Natural killer cell treated with Interleukin-12 subunit alpha and Interleukin-12 subunit beta and Interleukin-15 and Interleukin-18, amount 100 ng/mL, for 72 hours (primary cell): ENCODE measurements around the gene PCDH10. TPM values are rescaled to one million over a fixed set of nuclear protein-coding genes. Genes with fewer than 3 reads are reported as not detected.

Experiments
- ATAC-seq, 2 donors: fragments of 150-1000 bp; cut with Tn5 transposase in 1 of 2; sonication (Bioruptor Pico), chemical (Tn5 transposase) in 1 of 2; 2 replicates each; pipeline ENCODE4 v1.10.0; 2021
- DNase-seq: peaks from one replicate; pipeline ENCODE4 v3.0.0; 2022; ENCODE audit warnings: low spot score
- H3K27ac Mint-ChIP-seq, 2 donors: 1 replicate in 1 of 2; 2 replicates in 1 of 2; pipeline ENCODE4 v1.8.0; 2022; ENCODE audit warnings: mixed read lengths in 2 of 2, mild to moderate bottlenecking in 1 of 2, moderate library complexity in 1 of 2
- H3K27me3 Mint-ChIP-seq, 2 donors: 1 replicate in 1 of 2; 2 replicates in 1 of 2; pipeline ENCODE4 v1.8.0; 2022; ENCODE audit warnings: mixed read lengths in 2 of 2
- H3K36me3 Mint-ChIP-seq: one replicate; pipeline ENCODE4 v1.8.0; 2022; ENCODE audit warnings: mixed read lengths
- H3K4me1 Mint-ChIP-seq, 2 donors: 1 replicate in 1 of 2; 2 replicates in 1 of 2; pipeline ENCODE4 v1.8.0; 2022; ENCODE audit warnings: low read depth in 2 of 2, mixed read lengths in 2 of 2, mild to moderate bottlenecking in 1 of 2
- H3K4me3 Mint-ChIP-seq: one replicate; pipeline ENCODE4 v1.8.0; 2022; ENCODE audit warnings: mixed read lengths
- H3K9me3 Mint-ChIP-seq: 2 replicates; pipeline ENCODE4 v1.8.0; 2022; ENCODE audit warnings: mixed read lengths
- total RNA-seq, 2 donors: library from RNA; stranded (reverse); gene quantifications; one replicate each; pipeline ENCODE4 v1.2.3, GENCODE V29; 2022

Gene PCDH10
- total RNA-seq, 2 donors from 2014 or later, result not detected

GRCh38 chr4:133156096-133156495 lies 7.0 kb downstream of the PCDH10 start:
- Mint-ChIP-seq H3K27ac (no peak overlapping the region), H3K36me3 (peaks cover 7% of the 10 kb centered on the region), H3K27me3 (peaks cover 10% of the 10 kb centered on the region in 2 donors), H3K9me3 (no peaks in the 10 kb centered on the region), H3K4me1 (peaks cover 3 to 4% of the 10 kb centered on the region in 2 donors), H3K4me3 (no peak overlapping the region)
- no peak for DNase-seq
- no peak for ATAC-seq

- H3K4me1 Mint-ChIP-seq, result peaks cover 3 to 4% of the 10 kb centered on the region in 2 donors
- H3K4me3 Mint-ChIP-seq, result no peak overlapping the region
- no peak for ATAC-seq
- H3K27ac Mint-ChIP-seq, result no peak overlapping the region
- peaks cover 7% of the 10 kb centered on the region for H3K36me3 Mint-ChIP-seq
- peaks cover 10% of the 10 kb centered on the region in 2 donors for H3K27me3 Mint-ChIP-seq
- no peak for DNase-seq
- no peaks in the 10 kb centered on the region for H3K9me3 Mint-ChIP-seq
Measured at GRCh38 chr4:133156556-133156955, 7.5 kb downstream of the PCDH10 start.

- peaks cover 6% of the 10 kb centered on the region for H3K36me3 Mint-ChIP-seq
- peaks cover 8 to 9% of the 10 kb centered on the region in 2 donors for H3K27me3 Mint-ChIP-seq
- no peaks in the 10 kb centered on the region for H3K9me3 Mint-ChIP-seq
- no peak overlapping the region for H3K27ac Mint-ChIP-seq
- ATAC-seq, result no peak
- H3K4me1 Mint-ChIP-seq, result peaks cover 3 to 4% of the 10 kb centered on the region in 2 donors
- no peak overlapping the region for H3K4me3 Mint-ChIP-seq
- DNase-seq, result no peak
Measured at GRCh38 chr4:133157460-133158160, 8.5 kb downstream of the PCDH10 start.

GRCh38 chr4:133160853-133161252 lies 11.8 kb downstream of the PCDH10 start:
- H3K4me1 Mint-ChIP-seq, result no peaks in the 10 kb centered on the region
- no peaks in the 10 kb centered on the region for H3K27me3 Mint-ChIP-seq
- ATAC-seq (no peak), DNase-seq (no peak)
- no peak overlapping the region for H3K4me3 Mint-ChIP-seq
- H3K36me3 Mint-ChIP-seq, result no peaks in the 10 kb centered on the region
- H3K9me3 Mint-ChIP-seq, result no peaks in the 10 kb centered on the region
- H3K27ac Mint-ChIP-seq, result no peak overlapping the region

GRCh38 chr4:133161570-133162295 lies 12.6 kb downstream of the PCDH10 start:
- DNase-seq (no peak), ATAC-seq (no peak)
- Mint-ChIP-seq H3K36me3 (no peaks in the 10 kb centered on the region), H3K27me3 (no peaks in the 10 kb centered on the region), H3K27ac (no peak overlapping the region), H3K4me1 (no peaks in the 10 kb centered on the region), H3K9me3 (no peaks in the 10 kb centered on the region), H3K4me3 (no peak overlapping the region)

- Mint-ChIP-seq H3K9me3 (no peaks in the 10 kb centered on the region), H3K4me3 (no peak overlapping the region), H3K27me3 (no peaks in the 10 kb centered on the region), H3K27ac (no peak overlapping the region), H3K4me1 (no peaks in the 10 kb centered on the region), H3K36me3 (no peaks in the 10 kb centered on the region)
- no peak for DNase-seq
- no peak for ATAC-seq
Measured at GRCh38 chr4:133162941-133163340, 13.8 kb downstream of the PCDH10 start.

- Mint-ChIP-seq H3K4me3 (no peak overlapping the region), H3K4me1 (no peaks in the 10 kb centered on the region), H3K9me3 (peaks cover 9% of the 10 kb centered on the region), H3K27me3 (no peaks in the 10 kb centered on the region), H3K27ac (no peak overlapping the region), H3K36me3 (no peaks in the 10 kb centered on the region)
- ATAC-seq (no peak), DNase-seq (no peak)
Measured at GRCh38 chr4:133178956-133179355, 29.9 kb downstream of the PCDH10 start.

- H3K36me3 Mint-ChIP-seq, result no peaks in the 10 kb centered on the region
- H3K4me3 Mint-ChIP-seq, result no peak overlapping the region
- ATAC-seq (no peak), DNase-seq (no peak)
- H3K4me1 Mint-ChIP-seq, result no peaks in the 10 kb centered on the region
- H3K27me3 Mint-ChIP-seq, result no peaks in the 10 kb centered on the region
- H3K27ac Mint-ChIP-seq, result no peak overlapping the region
- H3K9me3 Mint-ChIP-seq, result no peaks in the 10 kb centered on the region
Measured at GRCh38 chr4:133186210-133186609, 37.1 kb downstream of the PCDH10 start.

- H3K36me3 Mint-ChIP-seq, result no peaks in the 10 kb centered on the region
- H3K27ac Mint-ChIP-seq, result no peak overlapping the region
- H3K4me1 Mint-ChIP-seq, result no peaks in the 10 kb centered on the region
- H3K9me3 Mint-ChIP-seq, result no peaks in the 10 kb centered on the region
- no peak overlapping the region for H3K4me3 Mint-ChIP-seq
- no peaks in the 10 kb centered on the region for H3K27me3 Mint-ChIP-seq
- ATAC-seq (no peak), DNase-seq (no peak)
Measured at GRCh38 chr4:133186845-133187244, 37.8 kb downstream of the PCDH10 start.

GRCh38 chr4:133188433-133189146 lies 39.5 kb downstream of the PCDH10 start:
- Mint-ChIP-seq H3K27me3 (no peaks in the 10 kb centered on the region), H3K4me3 (no peak overlapping the region), H3K36me3 (no peaks in the 10 kb centered on the region), H3K4me1 (no peaks in the 10 kb centered on the region), H3K27ac (no peak overlapping the region), H3K9me3 (no peaks in the 10 kb centered on the region)
- ATAC-seq (no peak), DNase-seq (no peak)

GRCh38 chr4:133189147-133189517 lies 40.0 kb downstream of the PCDH10 start:
- Mint-ChIP-seq H3K4me3 (no peak overlapping the region), H3K4me1 (no peaks in the 10 kb centered on the region), H3K9me3 (no peaks in the 10 kb centered on the region), H3K27ac (no peak overlapping the region), H3K27me3 (no peaks in the 10 kb centered on the region), H3K36me3 (no peaks in the 10 kb centered on the region)
- DNase-seq (no peak), ATAC-seq (no peak)

GRCh38 chr4:133190098-133190497 lies 41.0 kb downstream of the PCDH10 start:
- no peaks in the 10 kb centered on the region for H3K27me3 Mint-ChIP-seq
- ATAC-seq (no peak), DNase-seq (no peak)
- no peaks in the 10 kb centered on the region for H3K9me3 Mint-ChIP-seq
- no peak overlapping the region for H3K4me3 Mint-ChIP-seq
- H3K27ac Mint-ChIP-seq, result no peak overlapping the region
- no peaks in the 10 kb centered on the region for H3K36me3 Mint-ChIP-seq
- H3K4me1 Mint-ChIP-seq, result no peaks in the 10 kb centered on the region

GRCh38 chr4:133208694-133209285 lies 59.7 kb downstream of the PCDH10 start:
- Mint-ChIP-seq H3K36me3 (no peaks in the 10 kb centered on the region), H3K4me1 (no peaks in the 10 kb centered on the region), H3K9me3 (peaks cover 11% of the 10 kb centered on the region), H3K27ac (no peak overlapping the region), H3K27me3 (no peaks in the 10 kb centered on the region), H3K4me3 (no peak overlapping the region)
- DNase-seq (no peak), ATAC-seq (no peak)

- Mint-ChIP-seq H3K9me3 (peaks cover 13% of the 10 kb centered on the region), H3K27me3 (no peaks in the 10 kb centered on the region), H3K27ac (no peak overlapping the region), H3K4me3 (no peak overlapping the region), H3K36me3 (no peaks in the 10 kb centered on the region), H3K4me1 (no peaks in the 10 kb centered on the region)
- peak in 1 of 2 donors; percentile 31 for ATAC-seq
- no peak for DNase-seq
Measured at GRCh38 chr4:133233922-133234321, 84.8 kb downstream of the PCDH10 start.
